Measurements from ENCODE around the gene SYNPO2L.

DNA sequence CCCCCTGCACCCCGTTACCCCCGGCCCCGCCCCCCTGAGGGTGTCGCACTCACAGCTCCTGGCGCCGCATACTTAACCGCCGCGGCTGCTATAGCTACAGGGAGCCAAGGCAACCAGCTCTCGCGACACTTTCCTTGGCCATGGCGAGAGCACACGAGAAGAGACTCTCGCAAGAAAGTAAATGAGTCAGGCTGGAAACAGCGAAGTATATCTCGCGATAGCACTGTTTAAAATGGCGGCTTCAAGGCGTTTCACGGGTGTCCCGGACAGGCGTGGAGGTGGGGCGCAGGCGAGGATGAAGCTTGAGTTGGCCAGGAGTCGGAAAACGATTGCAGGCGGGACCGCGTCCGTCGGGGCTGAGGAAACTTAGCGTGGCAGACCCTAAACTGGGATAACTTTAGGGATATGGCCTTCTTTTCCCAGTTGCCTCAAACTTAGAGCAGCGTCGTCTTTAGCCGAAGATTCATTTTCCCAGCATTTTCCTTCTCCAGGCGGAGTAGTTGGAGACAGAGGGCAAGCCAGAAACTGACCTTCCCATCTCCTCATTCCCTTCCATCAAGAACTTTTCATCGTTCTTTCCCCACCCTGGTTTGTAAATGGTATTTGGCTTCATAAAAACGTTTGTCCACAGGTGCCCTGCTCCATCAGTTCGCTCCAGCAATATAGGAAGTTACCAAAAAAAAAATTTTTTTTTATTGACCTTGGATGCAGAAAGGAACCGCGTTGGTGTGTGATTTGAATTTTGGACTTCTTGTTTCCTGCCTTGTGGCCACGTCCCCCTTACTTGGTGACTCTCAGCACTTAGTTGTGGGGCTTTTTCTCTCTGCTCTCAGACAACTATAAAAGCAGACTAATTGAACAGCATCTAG, 29.7 kb downstream of the SYNPO2L start:
- TF ChIP-seq GATA3 (IDR thresholded peaks at IDR 0.05; ENCODE audit: low read depth, low read length) (no peak), GATA2 (IDR thresholded peaks at IDR 0.05; ENCODE audit: low read depth, low read length) (no peak)

Data from SH-SY5Y (cell line).